Natural killer cell (primary cell): Measurements from ENCODE around the gene ZNF93. TPM values are rescaled to one million over a fixed set of nuclear protein-coding genes. Genes with fewer than 3 reads are reported as not detected.
"Not testable (repeated sequence)": the region's sequence is repeated elsewhere in the genome, so short reads cannot be mapped to it uniquely, and the experiment has no call there.

ENCODE experiments used
- ATAC-seq, 3 donors: fragments of 150-1000 bp in 2 of 3; fragments of 200-7000 bp in 1 of 3; cut with Tn5 transposase; 1 replicate in 1 of 3; 2 replicates in 2 of 3; pipeline ENCODE4 v1.10.0; 2021; ENCODE audit warnings: mild to moderate bottlenecking in 2 of 3, moderate library complexity in 2 of 3
- DNase-seq, 2 donors: peaks; one replicate each; pipeline versions ENCODE4 v3.0.0 to v3.0.0-alpha.2; 2013 to 2021; ENCODE audit warnings: mixed read lengths in 1 of 2
- H3K27ac ChIP-seq: one replicate; pipeline ENCODE4 v1.5.1; 2013; ENCODE audit warnings: mild to moderate bottlenecking, low read length
- H3K27me3 ChIP-seq: one replicate; pipeline ENCODE4 v1.6.1; 2013; ENCODE audit warnings: low read length; ENCODE audit not compliant: control insufficient read depth, insufficient read depth
- H3K36me3 ChIP-seq: one replicate; pipeline ENCODE4 v1.6.1; 2013; ENCODE audit warnings: low read length; ENCODE audit not compliant: control insufficient read depth, insufficient read depth
- H3K4me1 ChIP-seq: one replicate; pipeline ENCODE4 v1.6.1; 2013; ENCODE audit warnings: low read length; ENCODE audit not compliant: control insufficient read depth, insufficient read depth
- H3K4me3 ChIP-seq: one replicate; pipeline ENCODE4 v1.5.1; 2013; ENCODE audit warnings: low read length
- H3K9me3 ChIP-seq: one replicate; pipeline ENCODE4 v1.6.1; 2013; ENCODE audit warnings: low read length; ENCODE audit not compliant: control insufficient read depth, insufficient read depth
- H3K27ac Mint-ChIP-seq, 2 donors: one replicate each; pipeline ENCODE4 v1.8.0; 2022; ENCODE audit warnings: mild to moderate bottlenecking in 2 of 2, mixed read lengths in 2 of 2, moderate library complexity in 1 of 2
- H3K27me3 Mint-ChIP-seq, 2 donors: one replicate each; pipeline ENCODE4 v1.8.0; 2022; ENCODE audit warnings: low read depth in 2 of 2, mixed read lengths in 2 of 2
- H3K36me3 Mint-ChIP-seq: one replicate; pipeline ENCODE4 v1.8.0; 2022; ENCODE audit warnings: mixed read lengths
- H3K4me1 Mint-ChIP-seq, 2 donors: one replicate each; pipeline ENCODE4 v1.8.0; 2022; ENCODE audit warnings: mixed read lengths in 2 of 2
- H3K4me3 Mint-ChIP-seq: one replicate; pipeline ENCODE4 v1.8.0; 2022; ENCODE audit warnings: mild to moderate bottlenecking, moderate library complexity, mixed read lengths
- H3K9me3 Mint-ChIP-seq, 2 donors: one replicate each; pipeline ENCODE4 v1.8.0; 2022; ENCODE audit warnings: mixed read lengths in 2 of 2
- CTCF ChIP-seq: fragments of 200-600 bp; IDR thresholded peaks from one replicate; pipeline ENCODE4 v1.8.0; 2022; ENCODE audit warnings: antibody characterized with exemption
- whole genome bisulfite sequencing: methylation state at CpG from one replicate; pipeline ENCODE4 v1.1.7; 2013; ENCODE audit warnings: missing lambda C conversion rate; ENCODE audit not compliant: insufficient coverage; 5-methylcytosine and 5-hydroxymethylcytosine counted together
- intact Hi-C: fragments of 100-400 bp; cut with micrococcal nuclease; formaldehyde crosslinking; loops from one replicate; pipeline ENCODE4 v1.14.2; 2022
- total RNA-seq, 4 donors: library from RNA; stranded (reverse); fragments of 120-200 nt in 1 of 4; gene quantifications; one replicate each; pipeline versions ENCODE4 v1.2.3 to v1.2.4, GENCODE V29; 2013 to 2022

The ZNF93 gene
- total RNA-seq, 3 donors from 2014 or later (not counting 1 experiment from before 2014, with no cell fraction given), result 2.2 to 5.2 (median 4.2) TPM

- peaks cover 20 to 32% of the 10 kb centered on the region in 2 donors for H3K4me1 Mint-ChIP-seq
- Histone ChIP-seq H3K9me3 (peaks cover 23% of the 10 kb centered on the region), H3K27me3 (no peaks in the 10 kb centered on the region), H3K27ac (peak overlapping the region; percentile 31), H3K36me3 (no peaks in the 10 kb centered on the region), H3K4me1 (peaks cover 14% of the 10 kb centered on the region), H3K4me3 (peak overlapping the region; percentile 88)
- intact Hi-C loops, result loop anchor here (1.0 to 5.0 kb wide), 3 partner anchors 33 to 168 kb away; partner anchors contain the start of genes ZNF14 and ZNF506
- no peaks in the 10 kb centered on the region for H3K27me3 Mint-ChIP-seq
- under 1% methylated on average over 9 of the region's 9 CpGs for WGBS
- ATAC-seq (peak; percentile 10 to 19 (median 13)), DNase-seq (no peak)
- no peak for TF ChIP-seq CTCF
- H3K36me3 Mint-ChIP-seq, result peaks cover 21% of the 10 kb centered on the region
- peaks cover 3 to 12% of the 10 kb centered on the region in 2 donors for H3K9me3 Mint-ChIP-seq
- peak overlapping the region; percentile 92 to 96 for H3K27ac Mint-ChIP-seq
- H3K4me3 Mint-ChIP-seq, result peak overlapping the region; percentile 99
Observed at GRCh38 chr19:19900139-19900728, 512 bp upstream of the ZNF93 start.

GRCh38 chr19:19907551-19907950, 6.8 kb downstream of the ZNF93 start:
- H3K36me3 Mint-ChIP-seq, H3K27ac ChIP-seq, H3K27me3 Mint-ChIP-seq, H3K4me1 ChIP-seq, H3K36me3 ChIP-seq, DNase-seq, H3K4me3 Mint-ChIP-seq, H3K9me3 ChIP-seq, H3K4me3 ChIP-seq, ATAC-seq, H3K27me3 ChIP-seq, H3K27ac Mint-ChIP-seq, H3K4me1 Mint-ChIP-seq, H3K9me3 Mint-ChIP-seq, intact Hi-C loops: not testable (repeated sequence)
- WGBS, result 68% methylated on average over 2 of the region's 3 CpGs

GRCh38 chr19:19909654-19910053, 8.9 kb downstream of the ZNF93 start:
- ATAC-seq (no peak), DNase-seq (no peak)
- H3K4me1 Mint-ChIP-seq, result peaks cover 0 to 5% of the 10 kb centered on the region in 2 donors
- Histone ChIP-seq H3K36me3 (no peaks in the 10 kb centered on the region), H3K27ac (no peak overlapping the region), H3K27me3 (no peaks in the 10 kb centered on the region), H3K4me3 (no peak overlapping the region), H3K9me3 (no peaks in the 10 kb centered on the region), H3K4me1 (no peaks in the 10 kb centered on the region)
- intact Hi-C loops, result no loop called here
- WGBS, result 90% methylated on average over 2 of the region's 2 CpGs
- no peaks in the 10 kb centered on the region for H3K36me3 Mint-ChIP-seq
- no peak overlapping the region for H3K4me3 Mint-ChIP-seq
- H3K27ac Mint-ChIP-seq, result no peak overlapping the region
- no peak for TF ChIP-seq CTCF
- no peaks in the 10 kb centered on the region for H3K27me3 Mint-ChIP-seq
- no peaks in the 10 kb centered on the region for H3K9me3 Mint-ChIP-seq

GRCh38 chr19:19911150-19911549, 10.4 kb downstream of the ZNF93 start:
- no peak overlapping the region for H3K4me3 ChIP-seq
- TF ChIP-seq CTCF, result no peak
- no peaks in the 10 kb centered on the region for H3K27me3 ChIP-seq
- no peaks in the 10 kb centered on the region for H3K27me3 Mint-ChIP-seq
- intact Hi-C loops, result no loop called here
- no peaks in the 10 kb centered on the region for H3K36me3 Mint-ChIP-seq
- no peak for DNase-seq
- no peak overlapping the region for H3K27ac Mint-ChIP-seq
- no peaks in the 10 kb centered on the region for H3K36me3 ChIP-seq
- no peak for ATAC-seq
- H3K4me1 ChIP-seq, result no peaks in the 10 kb centered on the region
- no peaks in the 10 kb centered on the region for H3K9me3 Mint-ChIP-seq
- no peak overlapping the region for H3K4me3 Mint-ChIP-seq
- no peak overlapping the region for H3K27ac ChIP-seq
- no peaks in the 10 kb centered on the region for H3K9me3 ChIP-seq
- no peaks in the 10 kb centered on the region for H3K4me1 Mint-ChIP-seq
- no CpG with 5 or more reads among the region's 1 CpG for WGBS
